Measurements from ENCODE around the gene PRND. TPM values are rescaled to one million over a fixed set of nuclear protein-coding genes. Genes with fewer than 3 reads are reported as not detected.

Gene PRND
- total and polyA plus RNA-seq, 2 donors (not counting 1 experiment from before 2014, with no cell fraction given) = 0.03 TPM; not detected in 1

- intact Hi-C loops (cut with micrococcal nuclease) = no loop called here
- no peak overlapping the region for H3K4me3 Mint-ChIP-seq
Observed at GRCh38 chr20:4709261-4710105, 12.2 kb upstream of the PRND start.

More at GRCh38 chr20:4709261-4710105, 12.2 kb upstream of the PRND start:
- 97% methylated on average over 9 of the region's 10 CpGs for WGBS (ENCODE audit: insufficient coverage)
- TF ChIP-seq EZH2 (IDR thresholded peaks at IDR 0.05; ENCODE audit: borderline replicate concordance, insufficient read depth, low read depth, low read length, poor library complexity, severe bottlenecking) (no peak), CTCF (IDR thresholded peaks at IDR 0.05) (no peak)
- H3K9ac ChIP-seq (ENCODE audit: low read length) = no peak overlapping the region
- no peak overlapping the region for H3K27ac Mint-ChIP-seq
- H3K4me1 Mint-ChIP-seq = peaks cover 10% of the 10 kb centered on the region
- H4K20me1 ChIP-seq (ENCODE audit: control insufficient read depth, insufficient read depth, low read length, poor library complexity, severe bottlenecking) = no peaks in the 10 kb centered on the region
- no peak overlapping the region for H3K4me3 ChIP-seq (ENCODE audit: control extremely low read depth in 1 of 5, extremely low read depth in 1 of 5, insufficient read depth in 1 of 5, low read depth in 2 of 5, low read length in 4 of 5)
- H3K4me2 ChIP-seq (replicated peaks; ENCODE audit: low read depth, low read length, poor library complexity, severe bottlenecking) = no peak overlapping the region
- CTCF ChIA-PET = interaction anchor here (1.4 kb wide), 1 partner anchor 96 kb away, joined by 4 read pairs; no protein-coding TSS in a partner anchor
- POLR2A ChIA-PET = no interaction called here
- no peaks in the 10 kb centered on the region for H3K9me3 ChIP-seq (ENCODE audit: control extremely low read depth in 1 of 3, control insufficient read depth in 2 of 3, insufficient read depth in 1 of 3, low read length in 2 of 3)
- DNase-seq (no peak), ATAC-seq (ENCODE audit: low read depth) (no peak)
- H2AFZ ChIP-seq (ENCODE audit: insufficient read depth, low read depth, low read length, poor library complexity, severe bottlenecking) = no peak overlapping the region
- H3K9me3 Mint-ChIP-seq (ENCODE audit: insufficient read depth) = peaks cover 3% of the 10 kb centered on the region
- no peaks in the 10 kb centered on the region for H3K27me3 ChIP-seq (replicated peaks in 1 of 4; ENCODE audit: control extremely low read depth in 1 of 4, control insufficient read depth in 3 of 4, insufficient read depth in 4 of 4, low read length in 3 of 4)
- no peaks in the 10 kb centered on the region for H3K79me2 ChIP-seq (ENCODE audit: control insufficient read depth, insufficient read depth, low read length)
- peaks cover 0 to 6% of the 10 kb centered on the region in 2 donors for H3K4me1 ChIP-seq (ENCODE audit: control insufficient read depth in 2 of 2, insufficient read depth in 2 of 2, low read length in 2 of 2)
- no peaks in the 10 kb centered on the region for H3K27me3 Mint-ChIP-seq
- H3K27ac ChIP-seq (ENCODE audit: low read length in 2 of 2) = no peak overlapping the region
- no peaks in the 10 kb centered on the region for H3K36me3 ChIP-seq (replicated peaks in 1 of 2; ENCODE audit: control extremely low read depth in 1 of 2, control insufficient read depth in 1 of 2, extremely low read depth in 1 of 2, insufficient read depth in 2 of 2, low read length in 1 of 2)
